ENCODE data around the gene ERC2.

The ERC2 gene

GRCh38 chr3:56452085-56452484 is 16.2 kb downstream of the ERC2 start:
- TF ChIP-seq SPI1 (IDR thresholded peaks at IDR 0.05; ENCODE audit: low read depth, low read length) (no peak), POLR2A (IDR thresholded peaks at IDR 0.05; ENCODE audit: low read depth, low read length) (no peak), POU2F2 (IDR thresholded peaks at IDR 0.05; ENCODE audit: low read depth, low read length) (no peak), TAF1 (IDR thresholded peaks at IDR 0.05; ENCODE audit: low read depth, low read length) (no peak), POLR2AphosphoS5 (IDR thresholded peaks at IDR 0.05; ENCODE audit: low read depth, low read length) (no peak), PAX5 (IDR thresholded peaks at IDR 0.05; ENCODE audit: insufficient read depth, low read length, severe bottlenecking) (no peak)
- FAIRE-seq (no peak), DNase-seq (ENCODE audit: insufficient read length, low spot score) (no peak)

GRCh38 chr3:56443372-56443771 is 24.9 kb downstream of the ERC2 start:
- FAIRE-seq (no peak), DNase-seq (ENCODE audit: insufficient read length, low spot score) (no peak)
- TF ChIP-seq PAX5 (IDR thresholded peaks at IDR 0.05; ENCODE audit: insufficient read depth, low read length, severe bottlenecking): no peak
- TF ChIP-seq SPI1 (IDR thresholded peaks at IDR 0.05; ENCODE audit: low read depth, low read length): no peak
- TF ChIP-seq POU2F2 (IDR thresholded peaks at IDR 0.05; ENCODE audit: low read depth, low read length): no peak
- TF ChIP-seq POLR2A (IDR thresholded peaks at IDR 0.05; ENCODE audit: low read depth, low read length): no peak
- no peak for TF ChIP-seq TAF1 (IDR thresholded peaks at IDR 0.05; ENCODE audit: low read depth, low read length)

DNA sequence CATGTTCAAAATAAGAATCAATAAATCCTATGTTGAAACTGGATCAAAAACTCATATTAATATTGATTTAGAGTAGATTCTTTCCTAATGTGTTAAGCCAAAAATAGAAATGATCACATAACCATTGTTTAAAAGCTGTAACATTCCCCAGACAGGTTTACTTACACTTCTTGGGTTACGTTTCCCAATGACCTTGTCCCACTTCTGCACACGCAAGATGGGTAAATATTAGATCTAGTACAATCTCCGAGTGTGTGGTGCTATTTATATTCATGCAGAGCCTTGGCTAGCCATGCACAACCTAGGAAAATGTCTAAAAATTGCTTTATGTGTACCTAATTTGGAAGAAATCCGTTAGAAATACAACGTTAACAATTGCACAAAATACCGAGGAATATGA is 39.6 kb downstream of the ERC2 start:
- DNase-seq (ENCODE audit: insufficient read length, low spot score) (no peak), FAIRE-seq (no peak)
- no peak for TF ChIP-seq POLR2AphosphoS5 (IDR thresholded peaks at IDR 0.05; ENCODE audit: low read depth, low read length)
- TF ChIP-seq POU2F2 (IDR thresholded peaks at IDR 0.05; ENCODE audit: low read depth, low read length): no peak
- no peak for TF ChIP-seq TAF1 (IDR thresholded peaks at IDR 0.05; ENCODE audit: low read depth, low read length)
- TF ChIP-seq POLR2A (IDR thresholded peaks at IDR 0.05; ENCODE audit: low read depth, low read length): no peak
- no peak for TF ChIP-seq SPI1 (IDR thresholded peaks at IDR 0.05; ENCODE audit: low read depth, low read length)
- no peak for TF ChIP-seq PAX5 (IDR thresholded peaks at IDR 0.05; ENCODE audit: insufficient read depth, low read length, severe bottlenecking)

DNA sequence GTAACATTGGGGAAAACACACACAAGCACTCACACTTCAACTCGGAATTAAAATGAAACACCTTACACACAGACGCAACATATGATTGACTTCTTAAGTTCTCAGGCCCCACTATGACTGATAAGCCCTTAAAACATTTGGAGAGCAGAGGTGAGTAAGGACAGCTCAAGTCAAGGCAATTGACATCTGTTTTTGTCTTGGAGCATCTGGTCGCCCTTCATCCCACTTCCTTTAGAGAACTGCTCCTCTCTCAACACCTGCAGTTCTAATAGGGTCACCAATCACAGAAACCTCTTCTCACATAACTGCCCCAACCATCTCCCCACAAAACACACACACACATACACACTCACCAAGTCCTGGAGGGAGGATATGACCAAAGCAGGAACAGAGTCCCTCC is 43.4 kb downstream of the ERC2 start:
- TF ChIP-seq POLR2AphosphoS5 (IDR thresholded peaks at IDR 0.05; ENCODE audit: low read depth, low read length) (no peak), PAX5 (IDR thresholded peaks at IDR 0.05; ENCODE audit: insufficient read depth, low read length, severe bottlenecking) (no peak), POU2F2 (IDR thresholded peaks at IDR 0.05; ENCODE audit: low read depth, low read length) (no peak), POLR2A (IDR thresholded peaks at IDR 0.05; ENCODE audit: low read depth, low read length) (no peak), TAF1 (IDR thresholded peaks at IDR 0.05; ENCODE audit: low read depth, low read length) (no peak), SPI1 (IDR thresholded peaks at IDR 0.05; ENCODE audit: low read depth, low read length) (no peak)
- FAIRE-seq: no peak
- DNase-seq (ENCODE audit: insufficient read length, low spot score): no peak

DNA sequence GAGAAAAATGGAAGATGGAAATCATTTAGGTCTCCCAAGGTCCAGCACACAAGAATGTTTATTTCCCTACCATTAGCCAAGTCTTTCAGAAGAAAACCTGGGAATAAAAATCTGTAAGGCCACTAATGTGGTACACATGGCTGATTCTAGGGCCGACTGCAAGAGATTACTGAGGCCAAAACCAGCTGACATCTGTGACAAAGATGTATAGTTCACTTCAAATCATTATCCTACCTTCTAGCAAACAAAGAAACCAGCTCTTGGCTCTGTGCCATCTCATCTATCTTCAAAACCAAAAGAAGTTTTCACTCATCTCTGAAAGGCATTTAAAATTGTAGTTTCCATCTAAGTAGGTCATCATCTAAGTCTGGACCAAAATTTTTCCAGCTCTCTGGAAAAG is 43.9 kb downstream of the ERC2 start:
- DNase-seq (ENCODE audit: insufficient read length, low spot score): no peak
- no peak for TF ChIP-seq SPI1 (IDR thresholded peaks at IDR 0.05; ENCODE audit: low read depth, low read length)
- no peak for TF ChIP-seq TAF1 (IDR thresholded peaks at IDR 0.05; ENCODE audit: low read depth, low read length)
- no peak for TF ChIP-seq POLR2AphosphoS5 (IDR thresholded peaks at IDR 0.05; ENCODE audit: low read depth, low read length)
- TF ChIP-seq POU2F2 (IDR thresholded peaks at IDR 0.05; ENCODE audit: low read depth, low read length): no peak
- TF ChIP-seq POLR2A (IDR thresholded peaks at IDR 0.05; ENCODE audit: low read depth, low read length): no peak
- TF ChIP-seq PAX5 (IDR thresholded peaks at IDR 0.05; ENCODE audit: insufficient read depth, low read length, severe bottlenecking): no peak
- FAIRE-seq: no peak

DNA sequence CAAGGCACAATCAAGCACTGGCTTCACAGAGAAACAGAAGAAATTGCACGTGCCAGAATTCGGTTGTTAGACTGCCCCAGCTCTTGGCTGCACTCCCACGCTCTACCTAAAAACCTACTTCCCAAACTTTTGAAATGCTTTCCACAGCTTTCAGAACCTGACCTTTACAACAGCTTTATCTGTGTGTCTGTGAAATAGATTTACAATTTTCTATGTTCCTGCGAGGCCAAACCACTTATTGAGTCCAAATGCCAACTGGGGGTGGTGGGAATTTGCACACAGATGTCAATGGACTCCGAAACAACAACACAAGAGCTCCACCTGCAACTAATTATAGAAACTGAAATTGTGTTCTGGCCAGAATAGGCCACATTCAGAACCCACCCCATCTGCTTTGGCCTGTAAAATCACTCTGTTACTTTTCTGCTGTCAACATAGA is 44.6 kb downstream of the ERC2 start:
- FAIRE-seq (no peak), DNase-seq (ENCODE audit: insufficient read length, low spot score) (no peak)
- TF ChIP-seq PAX5 (IDR thresholded peaks at IDR 0.05; ENCODE audit: insufficient read depth, low read length, severe bottlenecking): no peak
- TF ChIP-seq POLR2AphosphoS5 (IDR thresholded peaks at IDR 0.05; ENCODE audit: low read depth, low read length): no peak
- no peak for TF ChIP-seq TAF1 (IDR thresholded peaks at IDR 0.05; ENCODE audit: low read depth, low read length)
- no peak for TF ChIP-seq SPI1 (IDR thresholded peaks at IDR 0.05; ENCODE audit: low read depth, low read length)
- TF ChIP-seq POU2F2 (IDR thresholded peaks at IDR 0.05; ENCODE audit: low read depth, low read length): no peak
- TF ChIP-seq POLR2A (IDR thresholded peaks at IDR 0.05; ENCODE audit: low read depth, low read length): no peak

- no peak for DNase-seq (ENCODE audit: insufficient read length, low spot score)
- TF ChIP-seq POU2F2 (IDR thresholded peaks at IDR 0.05; ENCODE audit: low read depth, low read length) (no peak), POLR2A (IDR thresholded peaks at IDR 0.05; ENCODE audit: low read depth, low read length) (no peak), PAX5 (IDR thresholded peaks at IDR 0.05; ENCODE audit: insufficient read depth, low read length, severe bottlenecking) (no peak), SPI1 (IDR thresholded peaks at IDR 0.05; ENCODE audit: low read depth, low read length) (no peak), TAF1 (IDR thresholded peaks at IDR 0.05; ENCODE audit: low read depth, low read length) (no peak), POLR2AphosphoS5 (IDR thresholded peaks at IDR 0.05; ENCODE audit: low read depth, low read length) (no peak)
- no peak for FAIRE-seq
Observed at GRCh38 chr3:56422316-56422715, 46.0 kb downstream of the ERC2 start.

GRCh38 chr3:56421205-56421604 is 47.1 kb downstream of the ERC2 start:
- TF ChIP-seq POLR2A (IDR thresholded peaks at IDR 0.05; ENCODE audit: low read depth, low read length): no peak
- TF ChIP-seq POLR2AphosphoS5 (IDR thresholded peaks at IDR 0.05; ENCODE audit: low read depth, low read length): no peak
- no peak for TF ChIP-seq PAX5 (IDR thresholded peaks at IDR 0.05; ENCODE audit: insufficient read depth, low read length, severe bottlenecking)
- DNase-seq (ENCODE audit: insufficient read length, low spot score) (no peak), FAIRE-seq (no peak)

DNA sequence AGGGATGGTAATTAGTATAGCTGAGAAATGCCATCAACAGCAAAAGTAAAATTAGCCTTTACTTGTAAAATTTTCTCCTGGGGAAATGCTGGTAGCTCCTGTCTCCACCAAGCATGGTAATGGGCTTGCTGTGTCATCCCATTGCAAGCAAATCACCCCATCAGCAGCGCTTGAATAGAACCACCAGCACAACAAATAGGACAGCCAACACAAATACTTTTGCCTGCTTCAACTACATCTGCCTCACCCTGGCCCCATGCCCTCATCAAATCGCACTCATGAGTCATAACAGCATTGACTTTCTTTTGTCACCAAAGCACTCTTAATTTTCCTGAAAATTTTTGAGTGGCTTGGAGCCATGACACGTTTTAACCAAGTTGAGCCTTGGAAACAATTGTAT is 52.6 kb downstream of the ERC2 start:
- TF ChIP-seq POLR2AphosphoS5 (IDR thresholded peaks at IDR 0.05; ENCODE audit: low read depth, low read length): no peak
- TF ChIP-seq POU2F2 (IDR thresholded peaks at IDR 0.05; ENCODE audit: low read depth, low read length): no peak
- no peak for TF ChIP-seq SPI1 (IDR thresholded peaks at IDR 0.05; ENCODE audit: low read depth, low read length)
- TF ChIP-seq TAF1 (IDR thresholded peaks at IDR 0.05; ENCODE audit: low read depth, low read length): no peak
- no peak for FAIRE-seq

DNA sequence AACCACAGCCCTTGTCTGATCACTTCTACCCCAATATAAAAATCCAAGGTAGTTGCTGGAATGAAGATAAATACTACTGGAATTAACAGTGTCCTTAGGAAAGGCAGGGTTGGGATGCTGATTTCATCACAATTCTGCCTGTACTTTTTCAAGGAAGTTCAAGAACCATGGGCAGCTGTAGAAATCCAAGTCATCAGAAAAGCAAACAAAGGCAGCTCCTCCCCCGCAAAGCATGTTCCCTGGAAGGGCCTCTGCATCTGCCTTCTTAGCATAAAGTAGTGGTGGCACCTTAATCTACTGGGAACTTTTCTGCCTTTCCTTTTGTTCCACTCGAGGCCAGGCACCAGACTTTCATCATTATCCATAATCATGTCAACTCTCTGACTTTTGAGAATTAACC is 54.4 kb downstream of the ERC2 start:
- TF ChIP-seq POLR2AphosphoS5 (IDR thresholded peaks at IDR 0.05; ENCODE audit: low read depth, low read length) (no peak), POU2F2 (IDR thresholded peaks at IDR 0.05; ENCODE audit: low read depth, low read length) (no peak), TAF1 (IDR thresholded peaks at IDR 0.05; ENCODE audit: low read depth, low read length) (no peak), POLR2A (IDR thresholded peaks at IDR 0.05; ENCODE audit: low read depth, low read length) (no peak), PAX5 (IDR thresholded peaks at IDR 0.05; ENCODE audit: insufficient read depth, low read length, severe bottlenecking) (no peak), SPI1 (IDR thresholded peaks at IDR 0.05; ENCODE audit: low read depth, low read length) (no peak)
- DNase-seq (ENCODE audit: insufficient read length, low spot score) (no peak), FAIRE-seq (no peak)

More for the DNA sequence above, 52.6 kb downstream of the ERC2 start:
- no peak for DNase-seq (ENCODE audit: insufficient read length, low spot score)
